ENCODE measurements around the gene TREML2. TPM values are rescaled to one million over a fixed set of nuclear protein-coding genes. Genes with fewer than 3 reads are reported as not detected.

The TREML2 gene
- polyA plus RNA-seq, 2 donors = 0.01 TPM; not detected in 1

GRCh38 chr6:41214559-41215238 lies 13.8 kb upstream of the TREML2 start:
- WGBS, 2 donors = 84 to 86% methylated on average over 9 of the region's 9 CpGs
- Histone ChIP-seq H3K27ac (ENCODE audit: low read depth in 2 of 2, low read length in 1 of 2) (no peak overlapping the region), H3K4me3 (ENCODE audit: low read depth in 1 of 2, low read length in 2 of 2) (no peak overlapping the region)

GRCh38 chr6:41209547-41210320 lies 8.8 kb upstream of the TREML2 start:
- no peak overlapping the region for H3K4me3 ChIP-seq (ENCODE audit: low read depth in 1 of 2, low read length in 2 of 2)
- 86 to 88% methylated on average over 5 of the region's 5 CpGs for WGBS, 2 donors
- peaks cover 2 to 8% of the 10 kb centered on the region in 2 donors for H3K9me3 ChIP-seq (ENCODE audit: control insufficient read depth in 2 of 2, insufficient read depth in 1 of 2, low read depth in 1 of 2, low read length in 1 of 2)
- no peak overlapping the region for H3K27ac ChIP-seq (ENCODE audit: low read depth in 2 of 2, low read length in 1 of 2)
- H3K36me3 ChIP-seq (ENCODE audit: control insufficient read depth in 2 of 2, insufficient read depth in 2 of 2, low read length in 1 of 2) = no peaks in the 10 kb centered on the region
- no peaks in the 10 kb centered on the region for H3K4me1 ChIP-seq (ENCODE audit: control insufficient read depth in 2 of 2, insufficient read depth in 2 of 2, low read length in 1 of 2)
- H3K27me3 ChIP-seq (ENCODE audit: control insufficient read depth in 1 of 2, insufficient read depth in 2 of 2, low read length in 2 of 2) = peaks cover 0 to 4% of the 10 kb centered on the region in 2 donors

More at GRCh38 chr6:41214559-41215238, 13.8 kb upstream of the TREML2 start:
- Histone ChIP-seq H3K27me3 (ENCODE audit: control insufficient read depth in 1 of 2, insufficient read depth in 2 of 2, low read length in 2 of 2) (peaks cover 3 to 6% of the 10 kb centered on the region in 2 donors), H3K9me3 (ENCODE audit: control insufficient read depth in 2 of 2, insufficient read depth in 1 of 2, low read depth in 1 of 2, low read length in 1 of 2) (peaks cover 4% of the 10 kb centered on the region in 2 donors), H3K4me1 (ENCODE audit: control insufficient read depth in 2 of 2, insufficient read depth in 2 of 2, low read length in 1 of 2) (no peaks in the 10 kb centered on the region), H3K36me3 (ENCODE audit: control insufficient read depth in 2 of 2, insufficient read depth in 2 of 2, low read length in 1 of 2) (no peaks in the 10 kb centered on the region)

- H3K4me1 ChIP-seq (ENCODE audit: control insufficient read depth in 2 of 2, insufficient read depth in 2 of 2, low read length in 1 of 2) = no peaks in the 10 kb centered on the region
- no peaks in the 10 kb centered on the region for H3K36me3 ChIP-seq (ENCODE audit: control insufficient read depth in 2 of 2, insufficient read depth in 2 of 2, low read length in 1 of 2)
- peaks cover 0 to 6% of the 10 kb centered on the region in 2 donors for H3K9me3 ChIP-seq (ENCODE audit: control insufficient read depth in 2 of 2, insufficient read depth in 1 of 2, low read depth in 1 of 2, low read length in 1 of 2)
- no peaks in the 10 kb centered on the region for H3K27me3 ChIP-seq (ENCODE audit: control insufficient read depth in 1 of 2, insufficient read depth in 2 of 2, low read length in 2 of 2)
- WGBS, 2 donors = 73 to 82% methylated on average over 7 of the region's 7 CpGs
- H3K4me3 ChIP-seq (ENCODE audit: low read depth in 1 of 2, low read length in 2 of 2) = no peak overlapping the region
- H3K27ac ChIP-seq (ENCODE audit: low read depth in 2 of 2, low read length in 1 of 2) = no peak overlapping the region
Measured at GRCh38 chr6:41208439-41209106, 7.6 kb upstream of the TREML2 start.

- H3K27ac ChIP-seq (ENCODE audit: low read depth in 2 of 2, low read length in 1 of 2) = no peak overlapping the region
- H3K27me3 ChIP-seq (ENCODE audit: control insufficient read depth in 1 of 2, insufficient read depth in 2 of 2, low read length in 2 of 2) = no peaks in the 10 kb centered on the region
- no peaks in the 10 kb centered on the region for H3K36me3 ChIP-seq (ENCODE audit: control insufficient read depth in 2 of 2, insufficient read depth in 2 of 2, low read length in 1 of 2)
- WGBS, 2 donors = 79 to 86% methylated on average over 1 of the region's 1 CpG
- H3K4me3 ChIP-seq (ENCODE audit: low read depth in 1 of 2, low read length in 2 of 2) = no peak overlapping the region
- H3K9me3 ChIP-seq (ENCODE audit: control insufficient read depth in 2 of 2, insufficient read depth in 1 of 2, low read depth in 1 of 2, low read length in 1 of 2) = peaks cover 4 to 6% of the 10 kb centered on the region in 2 donors
- peaks cover 0 to 3% of the 10 kb centered on the region in 2 donors for H3K4me1 ChIP-seq (ENCODE audit: control insufficient read depth in 2 of 2, insufficient read depth in 2 of 2, low read length in 1 of 2)
Measured at GRCh38 chr6:41204156-41204555, 3.2 kb upstream of the TREML2 start.

- H3K27me3 ChIP-seq (ENCODE audit: control insufficient read depth in 1 of 2, insufficient read depth in 2 of 2, low read length in 2 of 2) = no peaks in the 10 kb centered on the region
- H3K36me3 ChIP-seq (ENCODE audit: control insufficient read depth in 2 of 2, insufficient read depth in 2 of 2, low read length in 1 of 2) = no peaks in the 10 kb centered on the region
- H3K4me1 ChIP-seq (ENCODE audit: control insufficient read depth in 2 of 2, insufficient read depth in 2 of 2, low read length in 1 of 2) = peaks cover 0 to 3% of the 10 kb centered on the region in 2 donors
- WGBS, 2 donors = 63 to 64% methylated on average over 8 of the region's 8 CpGs
- H3K9me3 ChIP-seq (ENCODE audit: control insufficient read depth in 2 of 2, insufficient read depth in 1 of 2, low read depth in 1 of 2, low read length in 1 of 2) = peaks cover 0 to 4% of the 10 kb centered on the region in 2 donors
- no peak overlapping the region for H3K27ac ChIP-seq (ENCODE audit: low read depth in 2 of 2, low read length in 1 of 2)
- H3K4me3 ChIP-seq (ENCODE audit: low read depth in 1 of 2, low read length in 2 of 2) = no peak overlapping the region
Measured at GRCh38 chr6:41201764-41202173, 820 bp upstream of the TREML2 start.

- no peak overlapping the region for H3K4me3 ChIP-seq (ENCODE audit: low read depth in 1 of 2, low read length in 2 of 2)
- H3K27me3 ChIP-seq (ENCODE audit: control insufficient read depth in 1 of 2, insufficient read depth in 2 of 2, low read length in 2 of 2) = no peaks in the 10 kb centered on the region
- WGBS, 2 donors = 76 to 77% methylated on average over 2 of the region's 2 CpGs
- H3K4me1 ChIP-seq (ENCODE audit: control insufficient read depth in 2 of 2, insufficient read depth in 2 of 2, low read length in 1 of 2) = peaks cover 0 to 3% of the 10 kb centered on the region in 2 donors
- no peaks in the 10 kb centered on the region for H3K36me3 ChIP-seq (ENCODE audit: control insufficient read depth in 2 of 2, insufficient read depth in 2 of 2, low read length in 1 of 2)
- peak overlapping the region; percentile 14 to 34 for H3K27ac ChIP-seq (ENCODE audit: low read depth in 2 of 2, low read length in 1 of 2)
- H3K9me3 ChIP-seq (ENCODE audit: control insufficient read depth in 2 of 2, insufficient read depth in 1 of 2, low read depth in 1 of 2, low read length in 1 of 2) = peaks cover 0 to 4% of the 10 kb centered on the region in 2 donors
Measured at GRCh38 chr6:41200296-41200900, 551 bp downstream of the TREML2 start.

- H3K4me1 ChIP-seq (ENCODE audit: control insufficient read depth in 2 of 2, insufficient read depth in 2 of 2, low read length in 1 of 2) = peaks cover 0 to 3% of the 10 kb centered on the region in 2 donors
- H3K36me3 ChIP-seq (ENCODE audit: control insufficient read depth in 2 of 2, insufficient read depth in 2 of 2, low read length in 1 of 2) = no peaks in the 10 kb centered on the region
- no peaks in the 10 kb centered on the region for H3K27me3 ChIP-seq (ENCODE audit: control insufficient read depth in 1 of 2, insufficient read depth in 2 of 2, low read length in 2 of 2)
- 77 to 96% methylated on average over 1 of the region's 1 CpG for WGBS, 2 donors
- H3K9me3 ChIP-seq (ENCODE audit: control insufficient read depth in 2 of 2, insufficient read depth in 1 of 2, low read depth in 1 of 2, low read length in 1 of 2) = peaks cover 0 to 4% of the 10 kb centered on the region in 2 donors
- H3K4me3 ChIP-seq (ENCODE audit: low read depth in 1 of 2, low read length in 2 of 2) = no peak overlapping the region
- H3K27ac ChIP-seq (ENCODE audit: low read depth in 2 of 2, low read length in 1 of 2) = no peak overlapping the region
Measured at GRCh38 chr6:41199552-41200246, 1.2 kb downstream of the TREML2 start.

- H3K4me3 ChIP-seq (ENCODE audit: low read depth in 1 of 2, low read length in 2 of 2) = no peak overlapping the region
- H3K9me3 ChIP-seq (ENCODE audit: control insufficient read depth in 2 of 2, insufficient read depth in 1 of 2, low read depth in 1 of 2, low read length in 1 of 2) = peaks cover 0 to 4% of the 10 kb centered on the region in 2 donors
- H3K27ac ChIP-seq (ENCODE audit: low read depth in 2 of 2, low read length in 1 of 2) = no peak overlapping the region
- 91 to 95% methylated on average over 3 of the region's 3 CpGs for WGBS, 2 donors
- H3K27me3 ChIP-seq (ENCODE audit: control insufficient read depth in 1 of 2, insufficient read depth in 2 of 2, low read length in 2 of 2) = no peaks in the 10 kb centered on the region
- no peaks in the 10 kb centered on the region for H3K4me1 ChIP-seq (ENCODE audit: control insufficient read depth in 2 of 2, insufficient read depth in 2 of 2, low read length in 1 of 2)
- H3K36me3 ChIP-seq (ENCODE audit: control insufficient read depth in 2 of 2, insufficient read depth in 2 of 2, low read length in 1 of 2) = no peaks in the 10 kb centered on the region
Measured at GRCh38 chr6:41197234-41197633, 3.7 kb downstream of the TREML2 start.

GRCh38 chr6:41194386-41194785 lies 6.6 kb downstream of the TREML2 start:
- WGBS, 2 donors = 93 to 95% methylated on average over 3 of the region's 3 CpGs
- H3K4me3 ChIP-seq (ENCODE audit: low read depth in 1 of 2, low read length in 2 of 2) = no peak overlapping the region
- H3K4me1 ChIP-seq (ENCODE audit: control insufficient read depth in 2 of 2, insufficient read depth in 2 of 2, low read length in 1 of 2) = peaks cover 0 to 2% of the 10 kb centered on the region in 2 donors
- no peak overlapping the region for H3K27ac ChIP-seq (ENCODE audit: low read depth in 2 of 2, low read length in 1 of 2)
- peaks cover 3 to 4% of the 10 kb centered on the region in 2 donors for H3K9me3 ChIP-seq (ENCODE audit: control insufficient read depth in 2 of 2, insufficient read depth in 1 of 2, low read depth in 1 of 2, low read length in 1 of 2)
- H3K36me3 ChIP-seq (ENCODE audit: control insufficient read depth in 2 of 2, insufficient read depth in 2 of 2, low read length in 1 of 2) = no peaks in the 10 kb centered on the region
- H3K27me3 ChIP-seq (ENCODE audit: control insufficient read depth in 1 of 2, insufficient read depth in 2 of 2, low read length in 2 of 2) = no peaks in the 10 kb centered on the region

All from esophagus (tissue), 2 donors.